Activated T-helper 2 cell treated with anti-CD3 and anti-CD28 coated beads, Interferon-gamma antibody, Interleukin-2, Interleukin-4, amounts not matched to agents 10 μg/mL and 5 μg/mL and 100 μg/mL, durations not matched to agents 14 hours and 24 hours and 36 hours (primary cell): ENCODE measurements around the gene ADGRA1. TPM values are rescaled to one million over a fixed set of nuclear protein-coding genes. Genes with fewer than 3 reads are reported as not detected.
"Not testable (repeated sequence)": the region's sequence is repeated elsewhere in the genome, so short reads cannot be mapped to it uniquely, and the experiment has no call there.

Experiments
- DNase-seq: peaks from one replicate; pipeline ENCODE4 v3.0.0; 2021; ENCODE audit warnings: low spot score
- H3K27ac Mint-ChIP-seq: one replicate; pipeline ENCODE4 v1.8.0; 2021; ENCODE audit warnings: mixed read lengths
- H3K27me3 Mint-ChIP-seq: one replicate; pipeline ENCODE4 v1.8.0; 2021; ENCODE audit warnings: low read depth, mixed read lengths
- H3K36me3 Mint-ChIP-seq: one replicate; pipeline ENCODE4 v1.8.0; 2021; ENCODE audit warnings: low read depth, mixed read lengths
- H3K4me1 Mint-ChIP-seq: one replicate; pipeline ENCODE4 v1.8.0; 2021; ENCODE audit warnings: low read depth, mixed read lengths
- H3K4me3 Mint-ChIP-seq: one replicate; pipeline ENCODE4 v1.8.0; 2021; ENCODE audit warnings: low read depth, mild to moderate bottlenecking, moderate library complexity, mixed read lengths
- H3K9me3 Mint-ChIP-seq: one replicate; pipeline ENCODE4 v1.8.0; 2021; ENCODE audit warnings: mixed read lengths
- intact Hi-C: fragments of 100-400 bp; cut with micrococcal nuclease; formaldehyde crosslinking; loops from one replicate; pipeline ENCODE4 v1.15.1; 2023
- total RNA-seq: library from RNA; stranded (reverse); gene quantifications from 2 replicates; pipeline ENCODE4 v1.2.3, GENCODE V29; 2022

The ADGRA1 gene
- total RNA-seq, 1 donor from 2014 or later, result not detected

- Mint-ChIP-seq H3K4me3 (no peak overlapping the region), H3K9me3 (no peaks in the 10 kb centered on the region), H3K36me3 (no peaks in the 10 kb centered on the region), H3K27me3 (peaks cover 8% of the 10 kb centered on the region), H3K27ac (no peak overlapping the region), H3K4me1 (no peaks in the 10 kb centered on the region)
- DNase-seq, result no peak
- intact Hi-C loops, result no loop called here
Measured at GRCh38 chr10:133168617-133169031, 80.9 kb downstream of the ADGRA1 start.

- Mint-ChIP-seq H3K27ac (no peak overlapping the region), H3K4me1 (no peaks in the 10 kb centered on the region), H3K27me3 (peaks cover 8% of the 10 kb centered on the region), H3K9me3 (peaks cover under 1% of the 10 kb centered on the region), H3K4me3 (no peak overlapping the region), H3K36me3 (no peaks in the 10 kb centered on the region)
- DNase-seq, result no peak
- intact Hi-C loops, result no loop called here
Measured at GRCh38 chr10:133169173-133169947, 81.6 kb downstream of the ADGRA1 start.

GRCh38 chr10:133170092-133170491 is 82.4 kb downstream of the ADGRA1 start:
- no peaks in the 10 kb centered on the region for H3K36me3 Mint-ChIP-seq
- H3K27ac Mint-ChIP-seq, result no peak overlapping the region
- H3K4me1 Mint-ChIP-seq, result no peaks in the 10 kb centered on the region
- DNase-seq, result no peak
- H3K9me3 Mint-ChIP-seq, result peaks cover 4% of the 10 kb centered on the region
- intact Hi-C loops, result no loop called here
- H3K4me3 Mint-ChIP-seq, result no peak overlapping the region
- peaks cover 8% of the 10 kb centered on the region for H3K27me3 Mint-ChIP-seq

- Mint-ChIP-seq H3K9me3 (peaks cover 22% of the 10 kb centered on the region), H3K4me3 (no peak overlapping the region), H3K4me1 (no peaks in the 10 kb centered on the region), H3K27ac (no peak overlapping the region), H3K27me3 (peaks cover 8% of the 10 kb centered on the region), H3K36me3 (no peaks in the 10 kb centered on the region)
- no peak for DNase-seq
- intact Hi-C loops, result no loop called here
Measured at GRCh38 chr10:133173860-133174640, 86.3 kb downstream of the ADGRA1 start.

- Mint-ChIP-seq H3K36me3 (no peaks in the 10 kb centered on the region), H3K4me3 (no peak overlapping the region), H3K4me1 (no peaks in the 10 kb centered on the region), H3K9me3 (peaks cover 22% of the 10 kb centered on the region), H3K27me3 (peaks cover 8% of the 10 kb centered on the region), H3K27ac (no peak overlapping the region)
- intact Hi-C loops, result no loop called here
- DNase-seq, result no peak
Measured at GRCh38 chr10:133174689-133175263, 87.1 kb downstream of the ADGRA1 start.

GRCh38 chr10:133175624-133176023 is 87.9 kb downstream of the ADGRA1 start:
- intact Hi-C loops, H3K4me1 Mint-ChIP-seq, H3K27me3 Mint-ChIP-seq, H3K27ac Mint-ChIP-seq, DNase-seq, H3K36me3 Mint-ChIP-seq, H3K4me3 Mint-ChIP-seq: not testable (repeated sequence)
- H3K9me3 Mint-ChIP-seq, result peaks cover 22% of the 10 kb centered on the region

GRCh38 chr10:133176546-133176945 is 88.8 kb downstream of the ADGRA1 start:
- no peaks in the 10 kb centered on the region for H3K36me3 Mint-ChIP-seq

GRCh38 chr10:133177380-133178157 is 89.8 kb downstream of the ADGRA1 start:
- Mint-ChIP-seq H3K9me3 (peaks cover 22% of the 10 kb centered on the region), H3K4me3 (no peak overlapping the region), H3K4me1 (no peaks in the 10 kb centered on the region), H3K27me3 (peaks cover 4% of the 10 kb centered on the region), H3K27ac (no peak overlapping the region), H3K36me3 (no peaks in the 10 kb centered on the region)
- intact Hi-C loops, result no loop called here
- DNase-seq, result no peak

More at GRCh38 chr10:133176546-133176945, 88.8 kb downstream of the ADGRA1 start:
- Mint-ChIP-seq H3K9me3 (peaks cover 22% of the 10 kb centered on the region), H3K4me1 (no peaks in the 10 kb centered on the region), H3K4me3 (no peak overlapping the region), H3K27ac (no peak overlapping the region), H3K27me3 (peaks cover 8% of the 10 kb centered on the region)
- no peak for DNase-seq
- intact Hi-C loops, result no loop called here

- H3K4me1 Mint-ChIP-seq, result no peaks in the 10 kb centered on the region
- peaks cover 22% of the 10 kb centered on the region for H3K9me3 Mint-ChIP-seq
- no peak for DNase-seq
- no peak overlapping the region for H3K27ac Mint-ChIP-seq
- H3K27me3 Mint-ChIP-seq, result no peaks in the 10 kb centered on the region
- H3K36me3 Mint-ChIP-seq, result no peaks in the 10 kb centered on the region
- intact Hi-C loops, result no loop called here
- no peak overlapping the region for H3K4me3 Mint-ChIP-seq
Measured at GRCh38 chr10:133178357-133179127, 90.8 kb downstream of the ADGRA1 start.

GRCh38 chr10:133179128-133179520 is 91.4 kb downstream of the ADGRA1 start:
- no peak for DNase-seq
- Mint-ChIP-seq H3K4me3 (no peak overlapping the region), H3K27me3 (no peaks in the 10 kb centered on the region), H3K9me3 (peaks cover 24% of the 10 kb centered on the region), H3K4me1 (no peaks in the 10 kb centered on the region), H3K36me3 (no peaks in the 10 kb centered on the region), H3K27ac (no peak overlapping the region)
- intact Hi-C loops, result no loop called here

- H3K36me3 Mint-ChIP-seq, result no peaks in the 10 kb centered on the region
- H3K27ac Mint-ChIP-seq, result no peak overlapping the region
- no peaks in the 10 kb centered on the region for H3K4me1 Mint-ChIP-seq
- H3K27me3 Mint-ChIP-seq, result no peaks in the 10 kb centered on the region
- no peak overlapping the region for H3K4me3 Mint-ChIP-seq
- peaks cover 26% of the 10 kb centered on the region for H3K9me3 Mint-ChIP-seq
- intact Hi-C loops, result no loop called here
- no peak for DNase-seq
Measured at GRCh38 chr10:133179651-133180050, 91.9 kb downstream of the ADGRA1 start.
